GM19099 (cell line): ENCODE results near the gene AP3S2.

ENCODE experiments used
- POLR2A ChIP-seq: IDR thresholded peaks from 3 replicates; pipeline ENCODE4 v1.6.1; 2011; ENCODE audit warnings: low read depth; ENCODE audit not compliant: insufficient read length; ENCODE audit errors: extremely low read depth

AP3S2 gene

GRCh38 chr15:89792106-89792805 is 101.5 kb downstream of the AP3S2 start:
- TF ChIP-seq POLR2A: no peak

GRCh38 chr15:89790661-89791060 is 103.1 kb downstream of the AP3S2 start:
- no peak for TF ChIP-seq POLR2A

DNA sequence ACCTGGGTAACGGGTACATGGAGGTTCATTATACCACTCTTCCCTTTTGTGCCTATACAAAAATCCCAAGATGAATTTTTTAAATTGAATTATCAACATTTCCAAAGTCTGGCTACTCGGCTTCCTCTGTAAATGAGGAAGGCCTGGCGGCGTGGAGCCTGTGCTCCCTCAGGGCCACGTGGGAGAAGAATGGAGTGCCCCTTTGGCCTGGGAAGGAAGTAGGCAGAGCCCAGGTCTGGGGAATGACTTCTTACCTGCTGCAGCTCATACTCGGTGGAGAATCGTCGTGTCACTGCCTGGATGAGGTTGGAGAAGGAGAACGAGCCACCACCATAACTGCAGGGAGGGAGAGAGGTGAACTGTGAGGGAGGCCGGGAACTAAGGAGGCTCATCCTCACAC is 103.6 kb downstream of the AP3S2 start:
- TF ChIP-seq POLR2A: no peak

GRCh38 chr15:89787944-89788343 is 105.8 kb downstream of the AP3S2 start:
- TF ChIP-seq POLR2A: no peak

DNA sequence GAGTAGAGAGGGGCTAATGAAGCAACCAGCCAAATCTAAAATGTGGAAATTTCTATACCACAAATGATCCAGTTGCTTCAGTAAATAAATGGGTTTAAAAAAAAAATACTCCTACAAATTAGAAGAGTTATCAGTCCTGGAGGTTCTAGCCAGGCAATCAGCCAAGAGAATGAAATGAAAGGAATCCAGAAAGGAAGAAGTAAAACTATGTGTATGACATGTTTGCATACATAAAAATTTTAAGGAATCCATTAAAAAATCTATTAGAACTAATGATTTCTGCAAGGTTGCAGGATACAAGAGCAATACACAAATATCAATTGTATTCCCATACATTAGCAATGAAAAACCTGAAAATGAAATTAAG is 108.0 kb downstream of the AP3S2 start:
- no peak for TF ChIP-seq POLR2A

DNA sequence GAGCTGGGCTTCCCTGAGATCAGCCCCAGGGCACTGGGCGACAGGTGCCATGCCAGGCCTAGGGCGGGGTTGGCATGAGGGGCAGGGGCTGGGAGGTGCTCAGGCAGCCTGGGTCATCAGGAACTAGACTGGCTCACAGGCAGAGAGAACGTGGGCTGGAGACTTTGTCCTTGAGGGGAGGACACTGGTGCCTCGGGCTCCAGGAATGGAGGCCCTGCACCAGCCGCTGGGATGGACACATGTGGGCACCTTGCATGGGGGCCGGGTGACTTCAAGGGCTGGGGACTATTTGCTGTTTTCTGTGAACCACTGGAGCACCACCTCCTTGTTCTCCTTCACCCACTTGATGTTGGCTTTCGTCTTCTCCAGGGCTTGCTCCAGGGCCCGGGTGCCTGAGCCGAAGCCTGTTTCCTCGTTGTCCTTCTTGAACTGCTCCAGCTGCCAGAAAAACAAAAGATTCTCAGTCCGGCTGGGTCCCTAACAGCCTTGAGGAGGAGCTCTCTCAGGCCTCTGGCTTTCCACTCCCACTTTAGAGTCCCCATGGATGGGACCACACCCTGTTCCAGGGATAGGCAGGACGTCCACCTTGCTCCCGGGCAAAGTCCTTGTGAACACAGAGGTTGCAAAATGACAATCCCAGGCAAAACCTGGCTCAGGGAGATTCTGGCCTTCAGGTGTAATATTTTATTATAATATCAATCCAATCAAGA is 108.6 kb downstream of the AP3S2 start:
- no peak for TF ChIP-seq POLR2A

GRCh38 chr15:89784686-89784960 is 109.2 kb downstream of the AP3S2 start:
- no peak for TF ChIP-seq POLR2A

- TF ChIP-seq POLR2A: no peak
Measured at GRCh38 chr15:89783861-89784685, 109.7 kb downstream of the AP3S2 start.

DNA sequence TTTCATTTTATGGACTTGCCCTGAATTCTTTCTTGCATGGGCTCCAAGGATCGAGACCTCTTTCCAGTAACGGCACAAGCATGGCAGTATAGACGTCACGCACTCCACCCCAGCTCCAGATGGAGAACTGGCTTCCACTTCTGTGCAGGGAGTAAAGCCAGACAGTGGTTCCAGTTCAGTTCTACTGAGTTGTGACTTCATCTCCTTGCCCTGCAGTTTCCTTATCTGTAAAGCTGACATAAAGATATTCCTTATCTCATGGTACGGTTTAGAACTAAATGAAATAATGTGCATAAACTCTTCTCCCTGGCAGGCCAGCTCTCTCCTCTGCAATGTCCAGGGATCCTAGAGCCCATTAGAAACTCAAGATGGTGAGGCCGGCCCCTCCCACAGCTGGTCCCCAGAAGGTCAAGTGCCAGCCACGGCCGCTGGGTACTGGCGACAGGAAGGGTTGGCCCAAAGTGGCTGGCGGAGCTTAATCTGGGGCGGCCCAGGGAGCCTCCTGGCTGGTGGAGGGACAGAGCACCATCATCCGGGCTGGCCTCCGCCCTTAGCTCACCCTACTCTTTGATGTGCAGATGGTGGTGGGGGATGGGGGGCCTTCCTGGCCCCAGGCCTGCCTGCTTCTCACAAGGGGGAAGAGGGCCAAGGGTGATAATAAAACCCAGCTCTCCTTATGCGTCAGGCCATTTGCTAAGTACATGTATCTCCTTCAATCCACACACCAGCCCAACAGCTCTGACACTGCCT is 110.5 kb downstream of the AP3S2 start:
- TF ChIP-seq POLR2A: no peak

- TF ChIP-seq POLR2A: no peak
Measured at GRCh38 chr15:89781891-89782618, 111.7 kb downstream of the AP3S2 start.

DNA sequence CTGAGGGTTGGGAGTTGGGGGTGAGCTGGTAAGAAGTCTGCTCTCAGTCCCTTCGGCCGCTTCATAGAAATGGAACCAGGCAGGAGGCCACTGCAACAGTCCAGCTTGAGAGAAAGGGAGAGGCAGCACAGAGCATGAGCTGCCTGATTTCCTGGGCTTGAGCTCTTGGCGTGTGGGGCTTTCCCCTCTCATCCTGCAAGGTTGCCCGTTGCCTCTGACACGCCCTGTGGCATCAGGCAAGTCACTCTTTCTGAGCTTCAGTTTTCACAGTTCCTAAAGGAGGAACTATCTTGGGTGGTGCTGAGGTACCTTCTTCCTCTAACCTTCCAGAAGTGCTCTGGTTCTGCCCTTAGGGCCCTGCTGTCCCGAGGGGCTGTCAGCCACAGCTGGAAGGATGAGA is 112.7 kb downstream of the AP3S2 start:
- TF ChIP-seq POLR2A: no peak

DNA sequence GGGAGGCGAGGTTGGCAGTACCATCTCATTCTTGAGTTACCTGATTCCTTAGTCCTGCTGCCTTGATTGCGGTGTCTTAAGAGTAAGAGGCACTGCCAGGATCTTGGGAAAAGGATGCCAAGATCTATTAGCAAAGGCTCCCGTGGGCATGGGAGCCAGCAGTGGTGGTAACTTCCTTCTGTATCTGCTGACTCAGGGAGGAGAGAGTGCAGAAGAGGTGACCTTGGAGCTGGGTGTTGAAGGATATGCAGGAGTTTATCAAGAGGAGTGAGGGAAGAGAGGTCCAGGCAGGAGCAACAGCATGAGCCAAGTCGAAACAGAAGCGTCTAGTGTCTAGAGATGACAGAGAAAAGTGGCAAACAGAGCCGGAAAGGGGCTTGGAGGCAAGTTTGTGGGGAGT is 113.2 kb downstream of the AP3S2 start:
- TF ChIP-seq POLR2A: no peak
